ENCODE measurements around the gene DEXI.

Gene DEXI

DNA sequence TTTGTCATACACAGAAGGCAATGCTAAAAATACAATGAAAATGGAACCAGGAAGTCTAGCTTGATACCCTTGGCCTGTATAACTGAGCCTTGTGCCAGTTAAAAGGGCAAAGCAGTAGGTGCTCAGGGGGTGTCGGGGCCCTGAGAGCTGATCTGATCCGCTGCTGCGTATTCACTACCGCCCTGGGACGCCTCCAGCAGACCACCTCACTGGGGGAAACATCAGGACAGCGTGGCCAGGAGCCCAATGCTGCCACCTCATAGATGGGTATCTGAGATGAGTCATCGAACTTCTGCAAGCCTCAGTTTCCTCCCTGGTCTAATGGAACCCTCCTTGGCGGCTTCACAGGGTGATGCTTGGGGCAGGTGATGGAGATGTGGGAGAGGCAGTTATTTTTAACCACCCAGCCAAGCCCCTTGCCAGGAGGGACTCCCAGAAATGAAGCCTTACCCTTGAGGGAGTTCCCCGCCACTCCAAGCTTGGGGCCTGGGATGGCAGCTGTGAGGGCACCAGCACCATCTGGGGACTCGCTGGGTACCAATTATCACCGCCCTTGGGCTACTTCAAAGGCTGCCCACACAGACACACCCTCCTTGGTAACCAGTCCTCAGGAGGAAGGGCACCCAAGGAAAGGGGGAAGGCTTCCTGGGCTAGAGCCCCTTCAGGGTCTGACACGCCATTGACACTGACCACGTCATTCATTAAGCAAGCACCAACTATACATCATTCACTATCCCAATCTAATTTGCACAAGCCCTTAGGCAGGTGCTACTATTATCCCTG lies 7.8 kb downstream of the DEXI start:
- POLR2A ChIA-PET, result no interaction called here
- Histone ChIP-seq H3K27ac (ENCODE audit: extremely low read depth, low read depth, low read length) (no peak overlapping the region), H3K4me1 (ENCODE audit: control insufficient read depth, insufficient read depth, low read length) (no peaks in the 10 kb centered on the region), H3K4me3 (ENCODE audit: low read depth, low read length) (no peak overlapping the region), H3K9me3 (ENCODE audit: control insufficient read depth, insufficient read depth, low read depth, low read length) (no peaks in the 10 kb centered on the region), H3K36me3 (ENCODE audit: control insufficient read depth in 2 of 2, insufficient read depth in 1 of 2, low read length in 2 of 2) (peaks cover 0 to 61% of the 10 kb centered on the region in 2 experiments; a peak in 2 of 3 replicates)
- CTCF ChIA-PET, result no interaction called here
- TF ChIP-seq, protein P1, sequence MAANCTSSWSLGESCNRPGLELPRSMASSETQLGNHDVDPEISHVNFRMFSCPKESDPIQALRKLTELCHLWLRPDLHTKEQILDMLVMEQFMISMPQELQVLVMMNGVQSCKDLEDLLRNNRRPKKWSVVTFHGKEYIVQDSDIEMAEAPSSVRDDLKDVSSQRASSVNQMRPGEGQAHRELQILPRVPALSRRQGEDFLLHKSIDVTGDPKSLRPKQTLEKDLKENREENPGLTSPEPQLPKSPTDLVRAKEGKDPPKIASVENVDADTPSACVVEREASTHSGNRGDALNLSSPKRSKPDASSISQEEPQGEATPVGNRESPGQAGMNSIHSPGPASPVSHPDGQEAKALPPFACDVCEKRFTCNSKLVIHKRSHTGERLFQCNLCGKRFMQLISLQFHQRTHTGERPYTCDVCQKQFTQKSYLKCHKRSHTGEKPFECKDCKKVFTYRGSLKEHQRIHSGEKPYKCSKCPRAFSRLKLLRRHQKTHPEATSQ (tag by site-specific recombination; IDR thresholded peaks at IDR 0.05), result no peak
- TF ChIP-seq, protein P2, sequence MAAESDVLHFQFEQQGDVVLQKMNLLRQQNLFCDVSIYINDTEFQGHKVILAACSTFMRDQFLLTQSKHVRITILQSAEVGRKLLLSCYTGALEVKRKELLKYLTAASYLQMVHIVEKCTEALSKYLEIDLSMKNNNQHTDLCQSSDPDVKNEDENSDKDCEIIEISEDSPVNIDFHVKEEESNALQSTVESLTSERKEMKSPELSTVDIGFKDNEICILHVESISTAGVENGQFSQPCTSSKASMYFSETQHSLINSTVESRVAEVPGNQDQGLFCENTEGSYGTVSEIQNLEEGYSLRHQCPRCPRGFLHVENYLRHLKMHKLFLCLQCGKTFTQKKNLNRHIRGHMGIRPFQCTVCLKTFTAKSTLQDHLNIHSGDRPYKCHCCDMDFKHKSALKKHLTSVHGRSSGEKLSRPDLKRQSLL (tag by site-specific recombination; IDR thresholded peaks at IDR 0.05), result no peak
- TF ChIP-seq ZNF596 (tag by site-specific recombination; IDR thresholded peaks at IDR 0.05) (no peak), ZNF658 (tag by site-specific recombination; IDR thresholded peaks at IDR 0.05) (no peak), HOXA7 (CRISPR knock-in tag; IDR thresholded peaks at IDR 0.05; ENCODE audit: borderline replicate concordance) (no peak), ZSCAN16 (tag by site-specific recombination; IDR thresholded peaks at IDR 0.05) (no peak), ZNF138 (tag by site-specific recombination; IDR thresholded peaks at IDR 0.05; ENCODE audit: borderline replicate concordance) (no peak), ZNF2 (tag by site-specific recombination; IDR thresholded peaks at IDR 0.05) (no peak), ZNF707 (tag by site-specific recombination; IDR thresholded peaks at IDR 0.05) (no peak), ZNF768 (tag by site-specific recombination; IDR thresholded peaks at IDR 0.05) (no peak)
- TF ChIP-seq, protein P3, sequence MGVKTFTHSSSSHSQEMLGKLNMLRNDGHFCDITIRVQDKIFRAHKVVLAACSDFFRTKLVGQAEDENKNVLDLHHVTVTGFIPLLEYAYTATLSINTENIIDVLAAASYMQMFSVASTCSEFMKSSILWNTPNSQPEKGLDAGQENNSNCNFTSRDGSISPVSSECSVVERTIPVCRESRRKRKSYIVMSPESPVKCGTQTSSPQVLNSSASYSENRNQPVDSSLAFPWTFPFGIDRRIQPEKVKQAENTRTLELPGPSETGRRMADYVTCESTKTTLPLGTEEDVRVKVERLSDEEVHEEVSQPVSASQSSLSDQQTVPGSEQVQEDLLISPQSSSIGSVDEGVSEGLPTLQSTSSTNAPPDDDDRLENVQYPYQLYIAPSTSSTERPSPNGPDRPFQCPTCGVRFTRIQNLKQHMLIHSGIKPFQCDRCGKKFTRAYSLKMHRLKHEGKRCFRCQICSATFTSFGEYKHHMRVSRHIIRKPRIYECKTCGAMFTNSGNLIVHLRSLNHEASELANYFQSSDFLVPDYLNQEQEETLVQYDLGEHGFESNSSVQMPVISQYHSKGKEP (tag by site-specific recombination; IDR thresholded peaks at IDR 0.05), result no peak
- TF ChIP-seq, protein P4, sequence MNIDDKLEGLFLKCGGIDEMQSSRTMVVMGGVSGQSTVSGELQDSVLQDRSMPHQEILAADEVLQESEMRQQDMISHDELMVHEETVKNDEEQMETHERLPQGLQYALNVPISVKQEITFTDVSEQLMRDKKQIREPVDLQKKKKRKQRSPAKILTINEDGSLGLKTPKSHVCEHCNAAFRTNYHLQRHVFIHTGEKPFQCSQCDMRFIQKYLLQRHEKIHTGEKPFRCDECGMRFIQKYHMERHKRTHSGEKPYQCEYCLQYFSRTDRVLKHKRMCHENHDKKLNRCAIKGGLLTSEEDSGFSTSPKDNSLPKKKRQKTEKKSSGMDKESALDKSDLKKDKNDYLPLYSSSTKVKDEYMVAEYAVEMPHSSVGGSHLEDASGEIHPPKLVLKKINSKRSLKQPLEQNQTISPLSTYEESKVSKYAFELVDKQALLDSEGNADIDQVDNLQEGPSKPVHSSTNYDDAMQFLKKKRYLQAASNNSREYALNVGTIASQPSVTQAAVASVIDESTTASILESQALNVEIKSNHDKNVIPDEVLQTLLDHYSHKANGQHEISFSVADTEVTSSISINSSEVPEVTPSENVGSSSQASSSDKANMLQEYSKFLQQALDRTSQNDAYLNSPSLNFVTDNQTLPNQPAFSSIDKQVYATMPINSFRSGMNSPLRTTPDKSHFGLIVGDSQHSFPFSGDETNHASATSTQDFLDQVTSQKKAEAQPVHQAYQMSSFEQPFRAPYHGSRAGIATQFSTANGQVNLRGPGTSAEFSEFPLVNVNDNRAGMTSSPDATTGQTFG (tag by site-specific recombination; IDR thresholded peaks at IDR 0.05; ENCODE audit: borderline replicate concordance), result no peak
- TF ChIP-seq, protein P5, sequence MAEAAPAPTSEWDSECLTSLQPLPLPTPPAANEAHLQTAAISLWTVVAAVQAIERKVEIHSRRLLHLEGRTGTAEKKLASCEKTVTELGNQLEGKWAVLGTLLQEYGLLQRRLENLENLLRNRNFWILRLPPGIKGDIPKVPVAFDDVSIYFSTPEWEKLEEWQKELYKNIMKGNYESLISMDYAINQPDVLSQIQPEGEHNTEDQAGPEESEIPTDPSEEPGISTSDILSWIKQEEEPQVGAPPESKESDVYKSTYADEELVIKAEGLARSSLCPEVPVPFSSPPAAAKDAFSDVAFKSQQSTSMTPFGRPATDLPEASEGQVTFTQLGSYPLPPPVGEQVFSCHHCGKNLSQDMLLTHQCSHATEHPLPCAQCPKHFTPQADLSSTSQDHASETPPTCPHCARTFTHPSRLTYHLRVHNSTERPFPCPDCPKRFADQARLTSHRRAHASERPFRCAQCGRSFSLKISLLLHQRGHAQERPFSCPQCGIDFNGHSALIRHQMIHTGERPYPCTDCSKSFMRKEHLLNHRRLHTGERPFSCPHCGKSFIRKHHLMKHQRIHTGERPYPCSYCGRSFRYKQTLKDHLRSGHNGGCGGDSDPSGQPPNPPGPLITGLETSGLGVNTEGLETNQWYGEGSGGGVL (tag by site-specific recombination; IDR thresholded peaks at IDR 0.05), result no peak
- TF ChIP-seq, protein P6, sequence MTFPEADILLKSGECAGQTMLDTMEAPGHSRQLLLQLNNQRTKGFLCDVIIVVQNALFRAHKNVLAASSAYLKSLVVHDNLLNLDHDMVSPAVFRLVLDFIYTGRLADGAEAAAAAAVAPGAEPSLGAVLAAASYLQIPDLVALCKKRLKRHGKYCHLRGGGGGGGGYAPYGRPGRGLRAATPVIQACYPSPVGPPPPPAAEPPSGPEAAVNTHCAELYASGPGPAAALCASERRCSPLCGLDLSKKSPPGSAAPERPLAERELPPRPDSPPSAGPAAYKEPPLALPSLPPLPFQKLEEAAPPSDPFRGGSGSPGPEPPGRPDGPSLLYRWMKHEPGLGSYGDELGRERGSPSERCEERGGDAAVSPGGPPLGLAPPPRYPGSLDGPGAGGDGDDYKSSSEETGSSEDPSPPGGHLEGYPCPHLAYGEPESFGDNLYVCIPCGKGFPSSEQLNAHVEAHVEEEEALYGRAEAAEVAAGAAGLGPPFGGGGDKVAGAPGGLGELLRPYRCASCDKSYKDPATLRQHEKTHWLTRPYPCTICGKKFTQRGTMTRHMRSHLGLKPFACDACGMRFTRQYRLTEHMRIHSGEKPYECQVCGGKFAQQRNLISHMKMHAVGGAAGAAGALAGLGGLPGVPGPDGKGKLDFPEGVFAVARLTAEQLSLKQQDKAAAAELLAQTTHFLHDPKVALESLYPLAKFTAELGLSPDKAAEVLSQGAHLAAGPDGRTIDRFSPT (tag by site-specific recombination; IDR thresholded peaks at IDR 0.05), result no peak
- TF ChIP-seq, protein P7, sequence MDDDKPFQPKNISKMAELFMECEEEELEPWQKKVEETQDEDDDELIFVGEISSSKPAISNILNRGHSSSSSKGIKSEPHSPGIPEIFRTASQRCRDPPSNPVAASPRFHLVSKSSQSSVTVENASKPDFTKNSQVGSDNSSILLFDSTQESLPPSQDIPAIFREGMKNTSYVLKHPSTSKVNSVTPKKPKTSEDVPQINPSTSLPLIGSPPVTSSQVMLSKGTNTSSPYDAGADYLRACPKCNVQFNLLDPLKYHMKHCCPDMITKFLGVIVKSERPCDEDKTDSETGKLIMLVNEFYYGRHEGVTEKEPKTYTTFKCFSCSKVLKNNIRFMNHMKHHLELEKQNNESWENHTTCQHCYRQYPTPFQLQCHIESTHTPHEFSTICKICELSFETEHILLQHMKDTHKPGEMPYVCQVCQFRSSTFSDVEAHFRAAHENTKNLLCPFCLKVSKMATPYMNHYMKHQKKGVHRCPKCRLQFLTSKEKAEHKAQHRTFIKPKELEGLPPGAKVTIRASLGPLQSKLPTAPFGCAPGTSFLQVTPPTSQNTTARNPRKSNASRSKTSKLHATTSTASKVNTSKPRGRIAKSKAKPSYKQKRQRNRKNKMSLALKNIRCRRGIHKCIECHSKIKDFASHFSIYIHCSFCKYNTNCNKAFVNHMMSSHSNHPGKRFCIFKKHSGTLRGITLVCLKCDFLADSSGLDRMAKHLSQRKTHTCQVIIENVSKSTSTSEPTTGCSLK (tag by site-specific recombination; IDR thresholded peaks at IDR 0.05), result no peak
- TF ChIP-seq, protein P8, sequence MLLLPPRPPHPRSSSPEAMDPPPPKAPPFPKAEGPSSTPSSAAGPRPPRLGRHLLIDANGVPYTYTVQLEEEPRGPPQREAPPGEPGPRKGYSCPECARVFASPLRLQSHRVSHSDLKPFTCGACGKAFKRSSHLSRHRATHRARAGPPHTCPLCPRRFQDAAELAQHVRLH (tag by site-specific recombination; IDR thresholded peaks at IDR 0.05), result no peak

Measured in HEK293 (cell line).